ENCODE measurements around the gene B3GAT2.

The B3GAT2 gene

GRCh38 chr6:70841112-70841511, 115.7 kb downstream of the B3GAT2 start:
- no peak for DNase-seq

- no peak for DNase-seq
These were observed 117.3 kb downstream of the B3GAT2 start for GRCh38 chr6:70839286-70840266.

DNA sequence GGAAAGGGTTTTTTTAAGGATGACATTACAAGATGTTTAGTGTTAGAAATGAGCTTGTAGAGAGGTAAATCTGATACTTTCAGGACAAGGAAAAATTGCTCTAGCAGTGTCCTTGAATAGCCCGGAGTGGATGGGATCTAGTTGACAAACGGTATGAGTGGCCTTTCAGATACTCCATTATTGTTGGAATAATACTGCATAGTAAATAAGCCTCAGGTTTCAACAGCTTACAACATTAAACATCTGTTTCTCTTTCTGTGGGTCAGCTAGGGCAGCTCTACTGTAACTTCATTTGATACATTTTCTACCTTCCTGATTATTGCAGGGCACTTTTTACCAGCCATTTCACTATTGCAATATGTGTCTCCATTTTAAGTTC, 118.0 kb downstream of the B3GAT2 start:
- DNase-seq: no peak

GRCh38 chr6:70834520-70834919, 122.3 kb downstream of the B3GAT2 start:
- no peak for DNase-seq

GRCh38 chr6:70831427-70831826, 125.4 kb downstream of the B3GAT2 start:
- no peak for DNase-seq

- no peak for DNase-seq
These were observed 133.2 kb downstream of the B3GAT2 start for GRCh38 chr6:70823651-70824050.

DNA sequence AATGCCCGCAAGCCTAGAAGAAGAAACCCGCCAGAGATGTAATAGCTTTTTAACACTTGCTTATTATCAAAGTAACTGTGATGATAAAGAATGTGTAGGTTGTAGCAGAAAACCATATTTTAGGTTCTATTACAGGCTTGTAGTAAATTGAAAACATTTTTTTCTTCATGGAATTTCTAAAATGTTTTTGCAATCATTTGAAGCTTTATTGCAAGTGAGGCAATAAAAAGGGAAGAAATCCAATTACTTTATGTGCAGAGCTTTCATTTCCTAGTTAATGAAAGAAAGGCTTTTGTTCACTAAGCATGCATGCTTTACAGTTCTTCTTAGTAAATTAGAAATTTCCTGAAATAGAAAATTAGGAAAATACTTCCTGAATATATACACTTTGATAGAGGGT, 135.1 kb downstream of the B3GAT2 start:
- DNase-seq: no peak

- no peak for DNase-seq
These were observed 136.1 kb downstream of the B3GAT2 start for GRCh38 chr6:70820778-70821177.

GRCh38 chr6:70819646-70820045, 137.2 kb downstream of the B3GAT2 start:
- no peak for DNase-seq

GRCh38 chr6:70813885-70814284, 143.0 kb downstream of the B3GAT2 start:
- no peak for DNase-seq

GRCh38 chr6:70811788-70812187, 145.1 kb downstream of the B3GAT2 start:
- no peak for DNase-seq

Data from NCI-H1436 (cell line).